GM12892 (cell line): ENCODE measurements around the gene MOXD1.

Experiments used
- POLR2AphosphoS5 ChIP-seq: IDR thresholded peaks from 2 replicates; pipeline ENCODE4 v1.6.1; 2011; ENCODE audit warnings: low read depth, low read length, control low read depth
- TAF1 ChIP-seq: IDR thresholded peaks from 2 replicates; pipeline ENCODE4 v1.6.1; 2011; ENCODE audit warnings: low read depth, mild to moderate bottlenecking, control low read depth, low read length, borderline replicate concordance

DNA sequence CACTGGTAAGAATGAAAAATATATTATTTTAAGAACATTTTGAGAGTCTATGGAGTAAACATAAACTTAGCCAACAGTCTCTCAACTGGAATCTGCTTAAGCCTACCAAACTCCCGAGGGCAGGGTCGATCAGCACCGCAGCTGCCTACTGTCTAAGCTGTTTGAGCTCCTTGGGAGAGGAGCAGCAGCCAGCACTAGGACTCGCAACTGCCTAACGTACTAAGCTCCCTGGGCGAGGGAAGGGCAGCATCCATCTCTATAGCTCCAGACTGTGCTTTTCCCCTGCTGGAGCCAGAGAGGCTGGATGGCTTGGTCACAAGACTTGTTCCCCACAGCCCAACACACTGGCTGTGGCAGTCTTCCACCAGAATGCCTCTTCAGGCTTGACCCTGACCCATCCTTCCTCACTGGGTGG is 96.4 kb downstream of the MOXD1 start:
- TF ChIP-seq TAF1 (no peak), POLR2AphosphoS5 (no peak)
